NB4 (cell line): ENCODE data around the gene SIRPB2.

Source experiments
- DNase-seq: peaks from one replicate; pipeline ENCODE4 v3.0.0; 2010; ENCODE audit warnings: low read depth
- H3K4me3 ChIP-seq: one replicate; pipeline ENCODE4 v1.5.1; 2011; ENCODE audit warnings: mild to moderate bottlenecking, low read depth, low read length, moderate library complexity
- MYC ChIP-seq: IDR thresholded peaks from 2 replicates; pipeline ENCODE4 v1.6.1; 2011; ENCODE audit warnings: low read depth, low read length
- POLR2A ChIP-seq: IDR thresholded peaks from 2 replicates; pipeline ENCODE4 v1.6.1; 2011; ENCODE audit warnings: mild to moderate bottlenecking; ENCODE audit not compliant: insufficient read length; ENCODE audit errors: extremely low read depth
- TF ChIP-seq, protein P1 (sequence below): IDR thresholded peaks from one replicate; pipeline ENCODE4 v1.5.1; 2012; ENCODE audit warnings: low read depth, low read length
- TF ChIP-seq, protein P2 (sequence below): IDR thresholded peaks from 2 replicates; pipeline ENCODE4 v1.6.1; 2011; ENCODE audit warnings: low read depth, low read length

SIRPB2 gene

DNA sequence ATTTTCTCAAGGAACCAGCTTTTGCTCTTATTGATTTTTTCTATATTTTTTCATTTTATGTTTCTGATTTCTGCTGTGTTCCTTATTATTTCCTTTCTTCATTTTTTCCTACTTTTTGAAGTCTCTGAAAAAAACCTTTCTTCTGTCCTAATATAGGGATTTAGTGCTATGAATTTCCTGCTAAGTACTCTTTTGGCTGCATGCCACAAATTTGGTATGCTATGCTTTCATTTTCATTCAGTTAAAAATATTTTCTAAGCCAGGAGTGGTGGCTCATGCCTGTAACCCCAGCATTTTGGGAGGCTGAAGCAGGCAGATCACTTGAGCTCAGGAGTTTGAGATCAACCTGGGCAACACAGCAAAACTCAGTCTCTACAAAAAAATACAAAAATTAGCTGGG lies 35.7 kb upstream of the SIRPB2 start:
- no peak for DNase-seq
- no peak overlapping the region for H3K4me3 ChIP-seq
- TF ChIP-seq MYC (no peak), POLR2A (no peak)
- TF ChIP-seq, protein P1, sequence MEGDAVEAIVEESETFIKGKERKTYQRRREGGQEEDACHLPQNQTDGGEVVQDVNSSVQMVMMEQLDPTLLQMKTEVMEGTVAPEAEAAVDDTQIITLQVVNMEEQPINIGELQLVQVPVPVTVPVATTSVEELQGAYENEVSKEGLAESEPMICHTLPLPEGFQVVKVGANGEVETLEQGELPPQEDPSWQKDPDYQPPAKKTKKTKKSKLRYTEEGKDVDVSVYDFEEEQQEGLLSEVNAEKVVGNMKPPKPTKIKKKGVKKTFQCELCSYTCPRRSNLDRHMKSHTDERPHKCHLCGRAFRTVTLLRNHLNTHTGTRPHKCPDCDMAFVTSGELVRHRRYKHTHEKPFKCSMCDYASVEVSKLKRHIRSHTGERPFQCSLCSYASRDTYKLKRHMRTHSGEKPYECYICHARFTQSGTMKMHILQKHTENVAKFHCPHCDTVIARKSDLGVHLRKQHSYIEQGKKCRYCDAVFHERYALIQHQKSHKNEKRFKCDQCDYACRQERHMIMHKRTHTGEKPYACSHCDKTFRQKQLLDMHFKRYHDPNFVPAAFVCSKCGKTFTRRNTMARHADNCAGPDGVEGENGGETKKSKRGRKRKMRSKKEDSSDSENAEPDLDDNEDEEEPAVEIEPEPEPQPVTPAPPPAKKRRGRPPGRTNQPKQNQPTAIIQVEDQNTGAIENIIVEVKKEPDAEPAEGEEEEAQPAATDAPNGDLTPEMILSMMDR: no peak
- TF ChIP-seq, protein P2, sequence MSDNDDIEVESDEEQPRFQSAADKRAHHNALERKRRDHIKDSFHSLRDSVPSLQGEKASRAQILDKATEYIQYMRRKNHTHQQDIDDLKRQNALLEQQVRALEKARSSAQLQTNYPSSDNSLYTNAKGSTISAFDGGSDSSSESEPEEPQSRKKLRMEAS: no peak

DNA sequence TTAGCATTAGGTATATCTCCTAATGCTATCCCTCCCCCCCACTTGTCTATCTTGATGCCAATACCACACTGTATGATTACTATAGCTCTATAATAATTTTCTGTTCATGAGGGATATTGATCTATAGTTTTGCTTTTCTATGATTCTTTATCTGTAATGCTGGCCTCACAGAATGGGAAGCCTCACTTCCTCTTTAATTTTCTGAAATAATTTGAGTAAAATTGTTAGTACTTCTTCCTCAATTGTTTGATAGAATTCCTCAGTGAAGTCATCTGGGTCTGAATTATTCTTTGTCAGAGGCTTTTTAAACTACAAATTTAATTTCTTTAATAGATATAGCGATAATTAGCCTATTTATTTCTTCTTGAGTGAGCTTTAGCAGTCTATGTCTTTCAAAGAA lies 35.1 kb upstream of the SIRPB2 start:
- DNase-seq: peak; percentile 24

DNA sequence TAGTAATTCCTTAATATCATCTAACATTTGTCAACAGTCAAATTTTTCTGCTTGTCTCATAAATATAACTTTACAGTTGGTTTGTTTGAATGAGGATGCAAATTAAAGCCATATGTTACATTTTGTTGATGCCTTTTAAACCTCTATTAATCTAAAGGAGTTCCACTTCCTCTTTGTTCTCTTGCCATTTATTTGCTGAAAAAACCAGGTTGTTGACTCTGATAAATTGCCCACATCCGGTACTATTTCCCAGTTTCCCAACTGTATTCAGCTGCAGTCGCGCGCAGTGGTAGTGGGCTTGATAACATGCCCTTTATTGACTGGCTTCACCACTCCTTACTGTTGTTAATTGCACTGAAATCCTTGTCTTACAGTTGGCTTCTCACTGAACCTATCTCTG lies 32.8 kb upstream of the SIRPB2 start:
- no peak for TF ChIP-seq MYC
- TF ChIP-seq, protein P1: no peak
- TF ChIP-seq, protein P2: no peak
- no peak for TF ChIP-seq POLR2A
- peak; percentile 98 for DNase-seq
- no peak overlapping the region for H3K4me3 ChIP-seq

More for the DNA sequence above, 35.1 kb upstream of the SIRPB2 start:
- TF ChIP-seq, protein P2: no peak
- no peak for TF ChIP-seq MYC
- TF ChIP-seq, protein P1: no peak
- no peak overlapping the region for H3K4me3 ChIP-seq

DNA sequence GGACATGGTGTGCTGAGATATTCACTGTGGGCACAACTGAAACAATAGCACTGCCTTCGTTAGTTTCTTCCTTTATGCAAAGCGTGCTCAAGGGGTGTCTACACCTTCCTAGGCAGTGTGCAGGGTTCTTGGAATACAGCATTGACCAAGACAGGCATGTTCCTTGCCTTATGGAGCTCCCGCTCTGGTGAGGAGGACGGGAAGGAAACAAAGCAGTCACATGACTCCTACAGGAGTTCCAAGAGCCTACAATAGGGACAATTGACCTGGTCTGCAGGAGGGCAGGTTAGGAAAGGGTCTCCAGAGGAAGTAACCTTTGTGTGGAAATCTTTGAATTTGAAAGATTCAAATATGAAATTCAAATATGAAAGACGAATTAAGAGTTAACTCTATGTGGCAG lies 25.8 kb upstream of the SIRPB2 start:
- TF ChIP-seq, protein P1: no peak
- TF ChIP-seq POLR2A: no peak
- no peak for TF ChIP-seq MYC
- TF ChIP-seq, protein P2: no peak
- no peak overlapping the region for H3K4me3 ChIP-seq
- DNase-seq: no peak

DNA sequence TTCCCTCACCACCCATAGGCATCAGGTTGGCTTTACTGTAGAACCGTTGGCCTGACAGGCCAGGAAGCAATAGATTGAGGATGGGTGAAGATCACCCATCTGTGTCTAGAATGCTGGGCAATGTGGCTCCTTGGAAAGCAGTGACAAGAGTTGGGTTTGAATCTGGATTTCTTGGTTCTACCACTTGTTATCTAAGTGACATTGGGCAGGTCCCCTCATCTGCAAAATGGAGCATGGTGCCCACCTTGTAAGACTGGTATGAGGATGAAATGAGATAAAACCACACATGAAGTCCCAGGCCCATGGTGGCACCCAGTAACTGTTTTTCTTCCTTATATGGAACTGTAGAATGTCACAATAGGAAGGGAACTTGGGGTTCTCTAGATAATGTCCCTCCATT lies 22.6 kb upstream of the SIRPB2 start:
- no peak overlapping the region for H3K4me3 ChIP-seq
- no peak for DNase-seq
- TF ChIP-seq, protein P1: no peak
- TF ChIP-seq, protein P2: no peak
- no peak for TF ChIP-seq MYC
- no peak for TF ChIP-seq POLR2A

DNA sequence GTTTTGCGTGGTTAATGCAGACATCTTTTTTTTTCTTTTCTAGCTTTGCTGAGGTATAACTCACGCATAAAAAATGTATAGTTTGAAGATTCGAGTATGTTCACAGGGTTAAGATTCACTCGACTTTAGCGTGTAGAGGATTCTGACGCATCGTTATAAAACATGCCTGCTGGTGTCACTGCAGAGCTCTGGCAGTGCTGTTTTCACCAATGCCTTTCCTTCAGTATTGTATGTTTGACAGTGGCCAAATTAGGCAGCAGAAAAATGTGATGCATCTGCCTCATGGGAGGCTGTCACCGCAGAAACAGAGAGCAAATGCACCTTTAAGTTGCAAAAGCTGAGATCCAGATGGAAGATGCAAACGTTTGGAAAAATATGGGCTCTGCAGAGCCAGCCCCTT lies 18.0 kb upstream of the SIRPB2 start:
- TF ChIP-seq, protein P1: peak; percentile 79
- TF ChIP-seq, protein P2: peak; percentile 75
- no peak for TF ChIP-seq POLR2A
- no peak for TF ChIP-seq MYC
- peak; percentile 81 for DNase-seq
- no peak overlapping the region for H3K4me3 ChIP-seq
